Thymus (tissue), 11 donors: ENCODE results near the gene PRKG1. TPM values are rescaled to one million over a fixed set of nuclear protein-coding genes. Genes with fewer than 3 reads are reported as not detected.

Experiments
- DNase-seq, 9 donors: peaks; one replicate each; pipeline ENCODE4 v3.0.0-alpha.2; 2013; ENCODE audit warnings: low spot score in 9 of 9, low read depth in 6 of 9, missing footprints in 1 of 9
- H3K27ac ChIP-seq, 2 donors: one replicate each; pipeline ENCODE4 v1.5.1; 2013; ENCODE audit warnings: control low read depth in 1 of 2, low read depth in 1 of 2, low read length in 1 of 2, mild to moderate bottlenecking in 1 of 2, moderate library complexity in 1 of 2
- H3K27me3 ChIP-seq, 2 donors: one replicate each; pipeline ENCODE4 v1.5.1; 2013; ENCODE audit warnings: low read length in 1 of 2; ENCODE audit not compliant: control insufficient read depth in 2 of 2, insufficient read depth in 1 of 2
- H3K36me3 ChIP-seq, 2 donors: one replicate each; pipeline ENCODE4 v1.5.1; 2013; ENCODE audit warnings: low read length in 1 of 2, mild to moderate bottlenecking in 1 of 2, moderate library complexity in 1 of 2; ENCODE audit not compliant: control insufficient read depth in 2 of 2, insufficient read depth in 2 of 2
- H3K4me1 ChIP-seq, 2 donors: one replicate each; pipeline ENCODE4 v1.5.1; 2013; ENCODE audit warnings: low read length in 2 of 2; ENCODE audit not compliant: control insufficient read depth in 2 of 2, insufficient read depth in 2 of 2
- H3K4me3 ChIP-seq, 2 donors: one replicate each; pipeline ENCODE4 v1.5.1; 2013; ENCODE audit warnings: low read length in 2 of 2, control low read depth in 1 of 2, mild to moderate bottlenecking in 1 of 2
- H3K9me3 ChIP-seq, 2 donors: one replicate each; pipeline ENCODE4 v1.5.1; 2013; ENCODE audit warnings: low read length in 1 of 2, mild to moderate bottlenecking in 1 of 2; ENCODE audit not compliant: control insufficient read depth in 2 of 2, insufficient read depth in 1 of 2
- WGBS: extraction: QIAGEN DNeasy Blood & Tissue Kit; methylation state at CpG from one replicate; pipeline ENCODE4 v1.1.7; 2013; 5-methylcytosine and 5-hydroxymethylcytosine counted together
- polyA plus RNA-seq: library from polyadenylated mRNA; stranded (reverse); fragments of 200-250 nt; gene quantifications from one replicate; pipeline ENCODE4 v1.2.3, GENCODE V29; 2013
- total RNA-seq: library from RNA; stranded (reverse); fragments of 120-200 nt; gene quantifications from one replicate; pipeline ENCODE4 v1.2.4, GENCODE V29; 2013
- donor health status: healthy.

PRKG1 gene
- total and polyA plus RNA-seq, 2 donors: 2.5 to 7.4 TPM

GRCh38 chr10:51619365-51619764, 545.1 kb downstream of the PRKG1 start:
- 86% methylated on average over 1 of the region's 1 CpG for WGBS
- no peaks in the 10 kb centered on the region for H3K27me3 ChIP-seq
- DNase-seq: no peak

GRCh38 chr10:51620131-51620530, 545.8 kb downstream of the PRKG1 start:
- H3K27ac ChIP-seq: no peak overlapping the region
- no peak overlapping the region for H3K4me3 ChIP-seq
- no peaks in the 10 kb centered on the region for H3K27me3 ChIP-seq
- no peak for DNase-seq
- no peaks in the 10 kb centered on the region for H3K36me3 ChIP-seq
- WGBS: 98% methylated on average over 1 of the region's 1 CpG
- peaks cover 0 to 3% of the 10 kb centered on the region in 2 donors for H3K9me3 ChIP-seq
- no peaks in the 10 kb centered on the region for H3K4me1 ChIP-seq

More at GRCh38 chr10:51619365-51619764, 545.1 kb downstream of the PRKG1 start:
- peaks cover 0 to 3% of the 10 kb centered on the region in 2 donors for H3K9me3 ChIP-seq
- H3K27ac ChIP-seq: no peak overlapping the region
- H3K4me1 ChIP-seq: no peaks in the 10 kb centered on the region
- H3K36me3 ChIP-seq: no peaks in the 10 kb centered on the region
- no peak overlapping the region for H3K4me3 ChIP-seq

GRCh38 chr10:51624013-51624412, 549.7 kb downstream of the PRKG1 start:
- no peak for DNase-seq
- no peak overlapping the region for H3K4me3 ChIP-seq
- H3K4me1 ChIP-seq: no peaks in the 10 kb centered on the region
- H3K36me3 ChIP-seq: no peaks in the 10 kb centered on the region
- no peaks in the 10 kb centered on the region for H3K9me3 ChIP-seq
- no peak overlapping the region for H3K27ac ChIP-seq
- no peaks in the 10 kb centered on the region for H3K27me3 ChIP-seq
- 98% methylated on average over 1 of the region's 1 CpG for WGBS

GRCh38 chr10:51629934-51630639, 555.8 kb downstream of the PRKG1 start:
- no peak overlapping the region for H3K27ac ChIP-seq
- H3K4me3 ChIP-seq: no peak overlapping the region
- no peaks in the 10 kb centered on the region for H3K36me3 ChIP-seq
- whole genome bisulfite sequencing: 91% methylated on average over 11 of the region's 11 CpGs
- no peak for DNase-seq
- no peaks in the 10 kb centered on the region for H3K4me1 ChIP-seq
- H3K27me3 ChIP-seq: no peaks in the 10 kb centered on the region
- no peaks in the 10 kb centered on the region for H3K9me3 ChIP-seq

GRCh38 chr10:51630640-51631005, 556.3 kb downstream of the PRKG1 start:
- no peak overlapping the region for H3K4me3 ChIP-seq
- H3K27ac ChIP-seq: no peak overlapping the region
- H3K36me3 ChIP-seq: no peaks in the 10 kb centered on the region
- H3K9me3 ChIP-seq: no peaks in the 10 kb centered on the region
- 82% methylated on average over 7 of the region's 7 CpGs for WGBS
- H3K27me3 ChIP-seq: no peaks in the 10 kb centered on the region
- no peaks in the 10 kb centered on the region for H3K4me1 ChIP-seq
- DNase-seq: no peak

GRCh38 chr10:51635436-51635835, 561.1 kb downstream of the PRKG1 start:
- Histone ChIP-seq H3K36me3 (no peaks in the 10 kb centered on the region), H3K27ac (no peak overlapping the region), H3K9me3 (no peaks in the 10 kb centered on the region), H3K4me3 (no peak overlapping the region), H3K27me3 (no peaks in the 10 kb centered on the region), H3K4me1 (no peaks in the 10 kb centered on the region)
- DNase-seq: no peak
- WGBS: 91% methylated on average over 1 of the region's 1 CpG

- no peaks in the 10 kb centered on the region for H3K27me3 ChIP-seq
- no peak for DNase-seq
- H3K36me3 ChIP-seq: no peaks in the 10 kb centered on the region
- no peaks in the 10 kb centered on the region for H3K9me3 ChIP-seq
- no peak overlapping the region for H3K4me3 ChIP-seq
- H3K4me1 ChIP-seq: no peaks in the 10 kb centered on the region
- no peak overlapping the region for H3K27ac ChIP-seq
- 95% methylated on average over 4 of the region's 4 CpGs for WGBS
Observed at GRCh38 chr10:51638211-51638610, 563.9 kb downstream of the PRKG1 start.

GRCh38 chr10:51638737-51639136, 564.5 kb downstream of the PRKG1 start:
- Histone ChIP-seq H3K27me3 (no peaks in the 10 kb centered on the region), H3K4me3 (no peak overlapping the region), H3K36me3 (no peaks in the 10 kb centered on the region), H3K27ac (no peak overlapping the region), H3K9me3 (no peaks in the 10 kb centered on the region), H3K4me1 (no peaks in the 10 kb centered on the region)
- DNase-seq: no peak
- 90% methylated on average over 1 of the region's 1 CpG for WGBS

- 87% methylated on average over 3 of the region's 3 CpGs for WGBS
- Histone ChIP-seq H3K36me3 (no peaks in the 10 kb centered on the region), H3K4me1 (no peaks in the 10 kb centered on the region), H3K9me3 (no peaks in the 10 kb centered on the region), H3K4me3 (no peak overlapping the region), H3K27ac (no peak overlapping the region), H3K27me3 (no peaks in the 10 kb centered on the region)
- DNase-seq: no peak
Observed at GRCh38 chr10:51640120-51640819, 566.0 kb downstream of the PRKG1 start.
